ENCODE results near the gene GPX6. TPM values are rescaled to one million over a fixed set of nuclear protein-coding genes. Genes with fewer than 3 reads are reported as not detected.
"Not testable (repeated sequence)": the region's sequence is repeated elsewhere in the genome, so short reads cannot be mapped to it uniquely, and the experiment has no call there.

Gene GPX6
- polyA plus RNA-seq, 4 donors = not detected

DNA sequence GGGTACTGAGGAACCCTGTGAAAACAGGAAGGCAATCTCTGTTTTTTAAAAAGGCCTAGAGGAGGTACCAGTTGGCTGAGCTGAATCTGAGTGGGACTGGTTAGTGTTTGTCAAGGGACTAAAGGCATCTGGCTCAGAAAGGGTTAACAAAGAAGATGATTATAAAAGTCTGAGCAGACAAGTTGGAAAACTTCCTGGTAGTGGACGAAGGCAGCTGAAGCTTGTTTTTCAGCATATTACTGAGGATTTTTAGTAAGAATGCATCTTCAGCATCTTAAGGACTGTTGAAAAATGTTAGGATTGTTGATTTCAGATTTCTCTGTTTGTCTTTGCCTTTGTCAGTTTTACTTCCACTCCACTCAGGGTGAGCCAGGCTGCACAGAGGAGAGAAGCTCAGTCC, 15.2 kb upstream of the GPX6 start:
- no peak for DNase-seq (ENCODE audit: low read depth in 4 of 4, low spot score in 2 of 4)

DNA sequence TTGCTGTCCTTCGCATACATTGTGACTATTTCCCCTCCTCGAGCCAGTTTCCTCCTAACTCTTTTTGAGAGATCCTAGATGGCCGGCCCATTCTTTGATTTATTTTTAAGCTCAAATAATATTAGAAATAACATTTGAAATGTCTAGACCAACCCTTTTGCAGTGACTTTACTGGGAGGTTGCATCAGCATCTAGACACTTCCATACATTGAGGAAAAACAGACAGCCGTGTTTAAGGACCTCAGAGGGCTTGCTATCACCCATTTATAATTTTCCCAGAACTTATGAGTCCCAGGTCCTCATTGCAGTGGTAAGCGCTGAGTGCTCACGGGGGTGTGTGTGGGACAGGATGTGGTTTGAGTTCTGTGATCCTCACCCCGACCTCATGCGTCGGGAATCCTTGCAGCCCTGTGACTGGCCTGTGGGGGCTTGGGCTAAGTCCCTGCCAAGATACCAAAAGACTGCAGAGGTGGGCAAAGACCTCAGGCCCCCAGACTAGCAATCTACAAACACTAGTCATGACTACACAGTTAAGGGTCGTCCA, 10.0 kb upstream of the GPX6 start, which contains the start of gene GPX5:
GPX5 (plus strand) TSS at position 386 of the 544 bp plus-strand sequence; CDS start at position 519, 133 bp downstream.
- no peak for DNase-seq (ENCODE audit: low read depth in 4 of 4, low spot score in 2 of 4)

DNA sequence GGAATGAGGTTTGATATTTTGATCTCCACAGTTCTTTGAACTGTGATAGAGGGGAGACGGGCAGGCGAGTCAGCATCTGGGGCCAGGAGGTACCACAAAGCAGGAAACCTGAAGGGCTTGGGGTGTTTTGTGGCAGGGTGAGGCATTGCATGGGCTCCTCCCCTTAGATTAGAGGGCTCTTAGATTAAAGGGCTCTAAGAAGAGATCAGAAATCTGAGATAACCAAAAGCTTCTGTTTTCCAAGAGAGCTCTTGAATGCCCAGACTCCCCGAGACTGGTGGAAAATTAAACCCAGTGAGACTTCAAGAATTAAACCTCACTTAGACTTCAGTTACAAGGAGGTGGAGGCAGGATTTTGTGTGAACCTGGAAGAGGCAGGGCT, 7.6 kb upstream of the GPX6 start:
- no peak for DNase-seq (ENCODE audit: low read depth in 4 of 4, low spot score in 2 of 4)

DNA sequence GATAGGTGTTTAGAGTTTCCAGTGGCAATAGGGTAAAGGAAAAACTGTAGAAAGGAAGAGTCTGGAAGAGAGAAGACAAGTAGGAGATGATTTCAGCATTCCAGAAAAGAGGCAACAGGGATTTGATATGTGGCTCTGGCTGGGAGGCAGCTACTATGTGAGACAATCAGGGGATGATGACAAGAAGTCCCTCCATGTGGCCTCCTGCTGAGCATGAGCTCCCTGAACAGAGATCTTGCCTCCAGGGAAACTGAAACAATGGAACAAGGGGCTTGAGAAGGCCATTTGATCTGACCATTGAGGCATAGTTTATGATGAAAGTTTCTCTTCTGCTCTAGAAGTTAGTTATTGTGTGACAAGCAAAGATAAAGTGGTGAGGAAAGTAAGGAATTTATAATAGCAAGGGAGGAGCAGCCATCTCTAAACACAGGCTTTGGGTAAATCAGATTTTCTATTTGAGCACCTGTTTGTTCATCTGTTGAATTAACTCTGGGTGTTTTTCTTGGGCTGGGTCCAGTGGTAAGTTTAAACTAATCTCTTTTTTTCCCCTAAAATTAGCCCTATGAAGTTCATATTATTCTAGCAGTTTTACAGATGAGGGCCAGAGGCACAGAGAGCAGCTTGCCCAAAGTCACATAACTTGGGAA, 7.1 kb upstream of the GPX6 start:
- no peak for DNase-seq (ENCODE audit: low read depth in 4 of 4, low spot score in 2 of 4)

DNA sequence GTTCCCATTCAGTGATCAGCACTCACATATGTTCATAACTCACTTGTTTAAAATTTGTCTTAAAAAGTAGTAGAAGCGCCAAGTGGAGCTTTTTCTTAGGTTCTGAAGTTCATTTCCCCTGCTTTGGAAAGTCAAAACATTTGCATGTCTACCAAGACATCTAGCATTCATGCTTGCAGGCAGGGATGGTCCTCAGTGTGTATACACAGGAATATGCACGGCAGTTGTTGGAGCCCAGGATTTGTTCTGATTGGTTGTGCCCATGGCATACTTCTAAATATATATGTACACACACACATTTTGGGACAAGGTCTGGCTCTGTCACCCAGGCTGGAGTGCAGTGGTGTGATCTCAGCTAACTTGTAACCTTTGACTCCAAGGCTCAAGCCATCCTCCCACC, 2.4 kb upstream of the GPX6 start:
- no peak for DNase-seq (ENCODE audit: low read depth in 4 of 4, low spot score in 2 of 4)

DNA sequence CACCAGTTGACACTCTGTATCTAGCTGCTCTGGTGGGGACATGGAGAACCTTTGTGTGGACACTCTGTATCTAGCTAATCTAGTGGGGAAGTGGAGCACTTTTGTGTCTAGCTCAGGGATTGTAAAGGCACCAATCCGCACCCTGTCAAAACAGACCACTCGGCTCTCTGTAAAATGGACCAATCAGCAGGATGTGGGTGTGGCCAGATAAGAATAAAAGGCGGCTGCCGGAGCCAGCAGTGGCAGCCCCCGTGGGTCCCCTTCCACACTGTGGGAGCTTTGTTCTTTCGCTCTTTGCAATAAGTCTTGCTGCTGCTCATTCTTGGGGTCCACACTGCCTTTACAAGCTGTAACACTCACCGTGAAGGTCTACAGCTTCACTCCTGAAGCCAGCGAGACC, 3.2 kb downstream of the GPX6 start:
- not testable (repeated sequence) for DNase-seq (ENCODE audit: low read depth in 4 of 4, low spot score in 2 of 4)

DNA sequence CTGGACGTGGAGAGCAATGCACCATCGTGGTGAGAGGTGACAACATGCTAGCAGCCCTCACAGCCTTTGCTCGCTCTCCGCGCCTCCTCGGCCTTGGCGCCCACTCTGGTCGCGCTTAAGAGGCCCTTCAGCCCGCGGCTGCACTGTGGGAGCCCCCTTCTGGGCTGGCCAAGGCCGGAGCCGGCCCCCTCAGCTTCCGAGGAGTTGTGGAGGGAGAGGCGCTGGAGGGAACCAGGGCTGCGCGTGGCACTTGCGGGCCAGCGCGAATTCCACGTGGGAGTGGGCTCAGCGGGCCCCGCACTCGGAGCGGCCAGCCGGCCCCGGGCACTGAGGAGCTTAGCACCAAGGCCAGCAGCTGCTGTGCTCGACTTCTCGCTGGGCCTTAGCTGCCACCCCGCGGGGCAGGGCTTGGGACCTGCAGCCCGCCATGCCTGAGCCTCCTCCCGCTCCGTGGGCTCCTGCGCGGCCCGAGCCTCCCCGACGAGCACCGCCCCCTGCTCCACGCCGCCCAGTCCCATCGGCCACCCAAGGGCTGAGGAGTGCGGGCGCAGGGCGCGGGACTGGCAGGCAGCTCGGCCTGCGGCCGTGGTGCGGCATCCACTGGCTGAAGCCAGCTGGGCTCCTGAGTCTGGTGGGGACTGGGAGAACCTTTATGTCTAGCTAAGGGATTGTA, 3.8 kb downstream of the GPX6 start:
- DNase-seq (ENCODE audit: low read depth in 4 of 4, low spot score in 2 of 4) = no peak

DNA sequence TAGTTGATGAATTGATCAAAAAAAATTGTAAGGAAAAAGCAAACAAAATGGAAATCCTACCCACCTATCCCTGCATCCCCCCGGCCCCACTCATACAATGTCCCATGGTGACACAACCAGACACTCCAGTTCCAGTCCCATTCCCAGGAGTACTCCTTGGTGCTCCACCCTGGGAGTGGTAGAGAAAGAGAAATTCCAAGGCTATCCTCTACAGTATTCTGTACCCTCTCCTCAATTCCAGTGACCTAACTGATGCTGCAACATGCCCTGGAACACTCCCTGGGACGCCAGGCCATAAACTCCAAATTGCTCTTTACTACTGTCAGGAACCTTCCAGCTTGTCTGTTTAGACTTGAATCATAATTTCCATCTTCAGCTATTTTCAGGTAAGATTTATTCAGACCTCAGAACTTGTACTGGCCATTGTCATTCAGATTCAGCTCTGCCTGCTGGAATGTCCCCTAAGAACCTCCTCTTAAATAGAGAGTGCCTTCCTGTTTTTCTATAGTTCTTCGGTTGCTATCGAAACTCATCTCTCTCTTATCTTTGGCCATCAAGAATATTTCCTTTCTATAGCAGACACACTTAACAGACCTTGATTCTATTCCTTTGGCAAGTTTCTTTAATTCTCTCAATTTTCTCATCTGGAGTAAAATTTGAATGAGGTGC, 8.7 kb downstream of the GPX6 start:
- no peak for DNase-seq (ENCODE audit: low read depth in 4 of 4, low spot score in 2 of 4)

DNA sequence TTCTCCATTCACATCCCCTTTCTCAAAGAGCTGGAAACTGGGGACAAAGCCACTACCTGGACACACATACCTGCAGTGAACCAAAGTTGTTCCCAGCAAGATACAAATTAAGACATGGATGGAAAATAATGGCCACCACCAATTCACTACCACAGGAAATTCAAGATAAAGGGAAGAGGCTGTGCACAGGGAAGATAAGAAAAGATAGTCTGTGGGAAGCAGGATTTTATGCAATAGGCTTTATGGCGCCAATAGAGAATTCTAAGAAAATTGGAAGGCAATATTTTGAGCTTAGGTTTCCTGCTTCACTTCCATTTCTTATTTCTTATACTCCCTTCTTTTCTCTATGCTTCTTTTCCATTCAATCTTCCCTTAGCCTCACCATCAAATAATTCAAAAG, 9.9 kb downstream of the GPX6 start:
- DNase-seq (ENCODE audit: low read depth in 4 of 4, low spot score in 2 of 4) = no peak

DNA sequence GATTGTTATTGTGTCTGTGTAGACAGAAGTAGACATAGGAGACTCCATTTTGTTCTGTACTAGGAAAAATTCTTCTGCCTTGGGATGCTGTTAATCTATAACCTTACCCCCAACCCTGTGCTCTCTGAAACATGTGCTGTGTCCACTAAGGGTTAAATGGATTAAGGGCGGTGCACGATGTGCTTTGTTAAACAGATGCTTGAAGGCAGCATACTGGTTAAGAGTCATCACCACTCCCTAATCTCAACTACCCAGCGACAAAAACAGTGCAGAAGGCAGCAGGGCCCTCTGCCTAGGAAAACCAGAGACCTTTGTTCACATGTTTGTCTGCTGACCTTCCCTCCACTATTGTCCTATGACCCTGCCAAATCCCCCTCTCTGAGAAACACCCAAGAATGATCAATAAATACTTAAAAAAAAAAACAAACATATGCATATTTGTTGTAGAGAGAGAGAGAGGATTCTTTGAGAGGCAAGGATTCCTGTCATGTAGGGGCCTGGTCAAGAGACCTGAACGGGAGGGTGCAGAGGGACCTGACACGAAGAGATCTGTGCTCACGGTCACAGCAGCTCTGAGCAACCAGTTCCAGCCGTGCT, 12.8 kb downstream of the GPX6 start:
- DNase-seq (ENCODE audit: low read depth in 4 of 4, low spot score in 2 of 4) = not testable (repeated sequence)

DNA sequence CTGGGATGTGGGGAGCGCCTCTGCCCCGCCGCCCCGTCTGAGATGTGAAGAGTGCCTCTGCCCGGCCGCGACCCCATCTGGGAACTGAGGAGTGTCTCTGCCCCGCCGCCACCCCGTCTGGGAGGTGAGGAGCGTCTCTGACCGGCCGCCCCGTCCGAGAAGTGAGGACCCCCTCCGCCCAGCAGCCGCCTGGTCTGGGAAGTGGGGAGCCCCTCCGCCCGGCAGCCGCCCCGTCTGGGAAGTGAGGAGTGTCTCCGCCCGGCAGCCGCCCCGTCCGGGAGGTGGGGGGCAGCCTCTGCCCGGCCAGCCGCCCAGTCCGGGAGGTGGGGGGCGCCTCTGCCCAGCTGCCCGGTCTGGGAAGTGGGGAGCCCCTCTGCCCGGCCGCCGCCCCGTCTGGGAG, 13.5 kb downstream of the GPX6 start:
- not testable (repeated sequence) for DNase-seq (ENCODE audit: low read depth in 4 of 4, low spot score in 2 of 4)

DNA sequence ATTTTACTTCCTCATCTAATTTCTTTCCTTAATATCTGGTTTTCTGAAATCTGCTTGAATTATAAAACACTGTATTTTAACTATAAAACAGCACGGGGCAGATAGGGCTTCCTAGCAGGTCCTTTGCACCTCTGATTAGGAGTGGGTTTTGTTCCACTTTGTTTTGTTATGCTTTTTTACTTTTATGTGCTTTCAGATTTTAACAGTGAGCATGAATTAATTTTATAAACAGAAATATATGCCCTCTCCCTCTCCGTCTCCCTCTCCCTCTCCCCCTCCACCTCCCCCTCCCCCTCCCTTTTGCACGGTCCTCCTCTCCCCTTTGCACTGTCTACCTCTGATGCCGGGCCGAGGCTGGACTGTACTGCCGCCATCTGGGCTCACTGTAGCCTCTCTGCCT, 14.3 kb downstream of the GPX6 start:
- no peak for DNase-seq (ENCODE audit: low read depth in 4 of 4, low spot score in 2 of 4)

DNA sequence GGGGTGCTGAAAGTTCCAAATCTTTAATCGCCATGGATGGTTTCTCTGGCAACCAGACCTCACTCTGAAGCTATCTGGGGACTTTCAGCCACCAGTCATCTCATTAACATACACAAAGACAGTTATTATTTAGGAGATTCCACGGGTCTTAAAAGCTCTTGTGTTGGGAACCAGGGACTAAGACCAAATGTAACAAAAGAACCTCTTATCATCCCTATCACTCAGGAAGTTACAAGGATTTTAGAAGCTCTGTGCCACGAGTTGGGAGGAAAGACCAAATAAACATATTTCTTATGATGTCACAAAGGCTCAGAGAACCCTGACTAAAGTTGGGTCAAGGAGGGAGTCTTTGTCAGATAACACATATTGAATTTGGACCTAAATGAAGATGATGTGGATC, 17.7 kb downstream of the GPX6 start:
- DNase-seq (ENCODE audit: low read depth in 4 of 4, low spot score in 2 of 4) = no peak

DNA sequence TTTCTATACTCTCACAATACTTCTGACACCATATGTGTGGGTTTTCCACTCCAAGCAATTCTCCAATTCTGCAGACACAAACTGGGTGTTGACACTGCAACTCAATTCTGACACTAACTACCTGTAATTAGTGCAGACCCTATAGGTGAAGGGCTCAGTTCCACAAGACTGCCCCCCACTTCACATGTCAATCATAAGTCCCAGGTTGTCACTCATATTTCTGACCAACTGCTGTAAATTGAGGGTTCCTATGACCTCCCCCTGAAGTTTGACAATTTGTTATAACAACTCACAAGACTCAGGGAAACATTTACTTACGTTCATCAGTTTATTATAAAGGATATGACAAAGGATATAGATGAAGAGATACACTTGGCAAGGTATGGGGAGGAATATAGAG, 18.3 kb downstream of the GPX6 start:
- no peak for DNase-seq (ENCODE audit: low read depth in 4 of 4, low spot score in 2 of 4)

DNA sequence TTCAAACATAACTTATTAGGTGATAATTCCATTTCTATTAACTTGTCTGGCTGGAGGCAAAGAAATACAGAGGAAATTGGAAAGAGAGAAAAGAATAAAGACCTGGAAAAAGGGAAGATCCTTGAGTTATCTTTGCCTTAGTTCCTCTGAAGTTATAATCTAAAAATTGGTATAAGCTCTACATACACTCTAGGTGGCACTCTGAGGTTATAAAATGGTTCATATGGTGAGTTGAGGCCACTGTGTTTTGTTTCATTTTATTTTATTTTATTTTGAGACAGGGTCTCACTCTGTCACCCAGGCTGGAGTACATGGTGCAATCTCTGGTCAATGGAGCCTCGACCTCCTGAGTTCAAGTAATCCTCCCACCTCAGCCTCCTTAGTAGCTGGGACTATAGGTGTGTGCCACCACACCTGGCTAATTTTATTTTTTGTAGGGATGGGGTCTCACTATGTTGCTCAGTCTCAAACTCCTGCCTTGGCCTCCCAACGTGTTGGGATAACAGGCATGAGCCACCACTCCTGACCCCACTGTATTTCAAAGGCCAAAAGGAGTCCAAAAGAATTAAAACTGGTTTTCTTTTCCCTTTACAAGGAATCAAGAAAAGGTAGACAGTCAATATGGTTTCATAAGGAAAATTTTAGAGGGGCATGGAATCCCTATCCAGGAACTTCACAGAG, 19.4 kb downstream of the GPX6 start:
- DNase-seq (ENCODE audit: low read depth in 4 of 4, low spot score in 2 of 4) = no peak

DNA sequence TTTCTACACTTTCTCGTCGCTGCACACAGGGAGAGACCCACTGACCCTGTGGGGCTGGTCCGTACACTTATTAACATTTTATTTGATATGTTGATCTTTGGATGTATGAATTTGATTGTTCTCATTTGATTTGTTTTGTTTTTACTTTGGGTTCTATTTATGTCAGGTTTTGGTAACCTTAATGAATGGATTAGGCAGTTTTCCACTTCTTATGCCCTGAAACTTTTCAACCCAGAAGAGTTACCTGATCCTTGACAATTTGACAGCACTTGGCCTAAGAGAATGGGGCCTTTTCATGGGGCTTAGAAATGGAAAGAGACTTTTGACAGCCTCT, 23.6 kb downstream of the GPX6 start:
- no peak for DNase-seq (ENCODE audit: low read depth in 4 of 4, low spot score in 2 of 4)

DNA sequence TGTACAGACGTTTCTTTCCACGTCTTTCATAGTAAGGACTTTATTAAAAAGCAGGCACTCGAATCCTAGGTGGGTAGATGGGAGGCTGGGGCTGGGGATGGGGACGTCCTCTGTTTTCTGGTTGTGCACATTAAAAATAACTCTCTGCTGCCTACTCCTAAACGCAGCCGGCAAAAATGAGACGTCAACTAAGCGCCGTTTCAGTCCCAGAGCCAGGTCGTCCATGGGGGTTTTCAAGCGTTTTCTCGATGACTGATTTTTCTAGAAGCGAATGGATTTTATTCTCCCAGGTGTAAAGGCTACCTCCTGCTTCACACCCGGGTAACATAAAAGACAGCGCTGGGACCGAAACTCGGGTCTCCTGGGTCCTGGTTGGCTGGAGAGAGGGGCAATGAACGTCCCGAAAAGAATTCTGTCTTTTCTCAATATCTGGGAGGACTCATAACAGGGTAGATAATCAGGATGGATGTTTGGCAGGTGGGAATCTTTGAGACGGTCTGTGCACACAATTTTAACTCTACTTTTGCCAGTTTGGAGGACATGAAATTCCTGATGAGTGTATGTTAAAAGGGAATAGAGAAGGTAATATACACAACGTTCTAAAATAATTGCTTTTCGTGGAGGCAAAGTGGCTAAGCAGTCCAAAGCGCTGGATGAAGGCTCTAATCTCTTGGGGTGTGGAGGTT, 25.2 kb downstream of the GPX6 start:
- DNase-seq (ENCODE audit: low read depth in 4 of 4, low spot score in 2 of 4) = no peak

DNA sequence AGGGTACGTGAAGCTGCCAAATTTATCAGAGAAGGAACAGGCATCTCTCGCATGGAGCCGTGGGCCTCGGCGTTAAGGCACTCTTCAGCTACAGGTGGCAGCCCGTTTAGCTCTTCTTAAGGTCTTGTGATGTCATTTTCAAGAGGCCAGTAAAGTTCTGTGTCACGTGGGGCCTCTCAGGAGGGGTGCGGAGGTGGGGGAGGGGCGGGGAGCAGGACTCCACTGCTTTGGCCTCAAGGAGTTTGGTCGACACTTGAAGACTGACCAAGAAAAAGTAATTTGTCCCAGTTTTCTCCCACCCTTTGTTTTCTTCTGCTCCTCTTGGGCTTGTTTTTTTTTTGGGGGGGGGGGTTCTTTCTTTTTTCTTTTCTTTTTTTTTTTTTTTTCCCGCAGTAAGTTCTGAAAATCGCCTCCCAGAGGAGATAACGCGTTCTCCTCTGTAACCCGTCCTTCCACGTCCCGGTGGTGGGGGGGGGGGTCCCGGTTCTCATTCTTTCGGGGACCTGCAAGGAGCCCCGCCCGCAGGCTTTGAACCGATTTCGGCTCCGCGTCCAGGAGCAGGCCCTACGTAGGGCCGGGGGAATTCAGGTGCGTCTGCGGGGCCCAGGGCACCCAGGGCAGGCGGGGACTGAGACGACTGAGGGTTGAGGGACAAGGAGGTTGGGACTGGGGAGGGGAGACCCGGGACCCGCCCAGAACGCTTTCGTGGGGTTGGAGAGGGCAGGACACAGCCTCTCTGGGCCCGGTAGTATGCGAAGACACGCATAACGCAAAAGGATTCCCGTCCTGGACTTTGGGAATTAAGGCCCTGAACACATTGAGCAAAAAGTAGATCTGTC, 26.0 kb downstream of the GPX6 start:
- no peak for DNase-seq (ENCODE audit: low read depth in 4 of 4, low spot score in 2 of 4)

DNA sequence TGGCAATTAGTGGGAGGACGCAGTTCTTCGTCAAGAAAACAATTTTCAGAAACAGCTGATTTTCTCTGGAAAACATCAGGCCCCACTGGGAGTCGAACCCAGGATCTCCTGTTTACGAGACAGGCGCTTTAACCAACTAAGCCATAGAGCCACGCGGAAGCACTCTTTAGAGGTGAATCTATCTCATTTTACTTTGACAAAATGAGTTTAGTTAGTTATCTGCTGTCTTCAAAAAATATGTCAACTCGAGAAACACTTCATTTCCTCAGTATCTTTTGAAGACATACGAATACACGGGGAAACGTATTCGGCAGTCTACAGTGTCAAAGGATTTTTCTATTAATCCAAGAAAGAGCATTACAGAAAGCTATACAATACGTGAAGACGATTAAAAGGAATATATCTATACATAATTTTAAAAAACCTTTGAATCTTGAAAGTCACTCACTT, 26.7 kb downstream of the GPX6 start:
- no peak for DNase-seq (ENCODE audit: low read depth in 4 of 4, low spot score in 2 of 4)

Measured in left renal cortex interstitium (tissue), 4 donors.